ENCODE data around the gene UST.
"Not testable (repeated sequence)": the region's sequence is repeated elsewhere in the genome, so short reads cannot be mapped to it uniquely, and the experiment has no call there.

Gene UST

GRCh38 chr6:148907573-148907972, 160.7 kb downstream of the UST start:
- DNase-seq = no peak

GRCh38 chr6:148912252-148912651, 165.4 kb downstream of the UST start:
- no peak for DNase-seq

- no peak for DNase-seq
These were observed 169.0 kb downstream of the UST start for GRCh38 chr6:148915810-148916209.

GRCh38 chr6:148916485-148916884, 169.7 kb downstream of the UST start:
- DNase-seq = not testable (repeated sequence)

- no peak for DNase-seq
These were observed 177.6 kb downstream of the UST start for GRCh38 chr6:148924226-148925012.

- no peak for DNase-seq
These were observed 178.9 kb downstream of the UST start for GRCh38 chr6:148925701-148926100.

- no peak for DNase-seq
These were observed 179.6 kb downstream of the UST start for GRCh38 chr6:148926478-148926877.

GRCh38 chr6:148927586-148927985, 180.8 kb downstream of the UST start:
- DNase-seq = no peak

GRCh38 chr6:148928811-148929210, 182.0 kb downstream of the UST start:
- DNase-seq = no peak

- no peak for DNase-seq
These were observed 185.4 kb downstream of the UST start for GRCh38 chr6:148932208-148932607.

- DNase-seq = peak in 1 of 2 donors; percentile 1
These were observed 185.9 kb downstream of the UST start for GRCh38 chr6:148932731-148933130.

- no peak for DNase-seq
These were observed 187.7 kb downstream of the UST start for GRCh38 chr6:148934539-148934938.

- no peak for DNase-seq
These were observed 188.1 kb downstream of the UST start for GRCh38 chr6:148934961-148935360.

GRCh38 chr6:148935705-148936435, 189.0 kb downstream of the UST start:
- no peak for DNase-seq

GRCh38 chr6:148943451-148943850, 196.6 kb downstream of the UST start:
- DNase-seq = no peak

- no peak for DNase-seq
These were observed 197.8 kb downstream of the UST start for GRCh38 chr6:148944608-148945007.

- DNase-seq = no peak
These were observed 198.6 kb downstream of the UST start for GRCh38 chr6:148945301-148946021.

- DNase-seq = peak; percentile 45 to 97
These were observed 201.0 kb downstream of the UST start for GRCh38 chr6:148947621-148948444.

- no peak for DNase-seq
These were observed 204.8 kb downstream of the UST start for GRCh38 chr6:148951662-148952061.

- no peak for DNase-seq
These were observed 205.6 kb downstream of the UST start for GRCh38 chr6:148952147-148953035.

GRCh38 chr6:148954461-148954860, 207.6 kb downstream of the UST start:
- DNase-seq = no peak

GRCh38 chr6:148954934-148955333, 208.1 kb downstream of the UST start:
- DNase-seq = no peak

All from inflammatory macrophage treated with lipopolysaccharide for 1 hour (primary cell).